Measurements from ENCODE around the gene ZIM2.

- TF ChIP-seq CTCF (IDR thresholded peaks at IDR 0.05) = no peak
- TF ChIP-seq CBFB (CRISPR knock-in tag; IDR thresholded peaks at IDR 0.05; ENCODE audit: low read depth) = no peak
- TF ChIP-seq MAX (CRISPR knock-in tag; IDR thresholded peaks at IDR 0.05) = no peak
Observed at GRCh38 chr19:56821209-56821608, 19.3 kb downstream of the ZIM2 start.
